HL-60 (cell line): ENCODE results near the gene LONP2.

Source experiments
- POLR2AphosphoS5 ChIP-seq: IDR thresholded peaks from 2 replicates; pipeline ENCODE4 v1.6.1; 2012; ENCODE audit warnings: low read depth
- REST ChIP-seq: IDR thresholded peaks from 2 replicates; pipeline ENCODE4 v1.6.1; 2012; ENCODE audit warnings: low read depth; ENCODE audit not compliant: insufficient replicate concordance
- SPI1 ChIP-seq: IDR thresholded peaks from 2 replicates; pipeline ENCODE4 v1.6.1; 2012; ENCODE audit warnings: low read depth, mild to moderate bottlenecking, borderline replicate concordance
- TF ChIP-seq, protein P1 (sequence below): IDR thresholded peaks from one replicate; pipeline ENCODE4 v1.5.1; 2011; ENCODE audit warnings: low read length, control low read depth, inconsistent platforms; ENCODE audit not compliant: insufficient read depth

DNA sequence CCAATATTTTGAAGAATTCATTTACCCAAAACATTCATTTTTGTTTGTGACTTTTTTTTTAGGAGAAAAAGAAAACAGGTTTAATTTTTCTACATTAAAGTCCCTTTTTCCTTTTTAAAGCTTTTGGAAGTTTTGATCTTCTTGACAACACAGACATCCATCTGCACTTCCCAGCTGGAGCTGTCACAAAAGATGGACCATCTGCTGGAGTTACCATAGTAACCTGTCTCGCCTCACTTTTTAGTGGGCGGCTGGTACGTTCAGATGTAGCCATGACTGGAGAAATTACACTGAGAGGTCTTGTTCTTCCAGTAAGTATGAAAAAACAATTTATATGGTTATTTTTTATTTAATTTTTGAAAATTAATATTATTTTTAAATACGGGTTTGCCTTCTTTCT lies 103.9 kb downstream of the LONP2 start:
- TF ChIP-seq, protein P1, sequence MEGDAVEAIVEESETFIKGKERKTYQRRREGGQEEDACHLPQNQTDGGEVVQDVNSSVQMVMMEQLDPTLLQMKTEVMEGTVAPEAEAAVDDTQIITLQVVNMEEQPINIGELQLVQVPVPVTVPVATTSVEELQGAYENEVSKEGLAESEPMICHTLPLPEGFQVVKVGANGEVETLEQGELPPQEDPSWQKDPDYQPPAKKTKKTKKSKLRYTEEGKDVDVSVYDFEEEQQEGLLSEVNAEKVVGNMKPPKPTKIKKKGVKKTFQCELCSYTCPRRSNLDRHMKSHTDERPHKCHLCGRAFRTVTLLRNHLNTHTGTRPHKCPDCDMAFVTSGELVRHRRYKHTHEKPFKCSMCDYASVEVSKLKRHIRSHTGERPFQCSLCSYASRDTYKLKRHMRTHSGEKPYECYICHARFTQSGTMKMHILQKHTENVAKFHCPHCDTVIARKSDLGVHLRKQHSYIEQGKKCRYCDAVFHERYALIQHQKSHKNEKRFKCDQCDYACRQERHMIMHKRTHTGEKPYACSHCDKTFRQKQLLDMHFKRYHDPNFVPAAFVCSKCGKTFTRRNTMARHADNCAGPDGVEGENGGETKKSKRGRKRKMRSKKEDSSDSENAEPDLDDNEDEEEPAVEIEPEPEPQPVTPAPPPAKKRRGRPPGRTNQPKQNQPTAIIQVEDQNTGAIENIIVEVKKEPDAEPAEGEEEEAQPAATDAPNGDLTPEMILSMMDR, result no peak
- TF ChIP-seq POLR2AphosphoS5 (no peak), SPI1 (no peak), REST (no peak)
